Endothelial cell (in vitro differentiated cells): ENCODE measurements around the gene SBK2. TPM values are rescaled to one million over a fixed set of nuclear protein-coding genes. Genes with fewer than 3 reads are reported as not detected.

Experiments
- DNase-seq: peaks from one replicate; pipeline ENCODE4 v3.0.0; 2021; ENCODE audit warnings: low spot score
- H3K27ac Mint-ChIP-seq: one replicate; pipeline ENCODE4 v1.8.0; 2021; ENCODE audit warnings: mixed read lengths, inconsistent platforms; ENCODE audit not compliant: unreplicated experiment
- H3K27me3 Mint-ChIP-seq: one replicate; pipeline ENCODE4 v1.8.0; 2021; ENCODE audit warnings: mild to moderate bottlenecking, moderate library complexity, mixed read lengths, inconsistent platforms; ENCODE audit not compliant: unreplicated experiment
- H3K36me3 Mint-ChIP-seq: one replicate; pipeline ENCODE4 v1.8.0; 2021; ENCODE audit warnings: mild to moderate bottlenecking, low read depth, mixed read lengths, inconsistent platforms; ENCODE audit not compliant: unreplicated experiment
- H3K4me1 Mint-ChIP-seq: one replicate; pipeline ENCODE4 v1.8.0; 2021; ENCODE audit warnings: mild to moderate bottlenecking, mixed read lengths, inconsistent platforms; ENCODE audit not compliant: unreplicated experiment
- H3K4me3 Mint-ChIP-seq: one replicate; pipeline ENCODE4 v1.8.0; 2021; ENCODE audit warnings: mild to moderate bottlenecking, mixed read lengths, inconsistent platforms; ENCODE audit not compliant: unreplicated experiment
- H3K9me3 Mint-ChIP-seq: one replicate; pipeline ENCODE4 v1.8.0; 2021; ENCODE audit warnings: mixed read lengths, inconsistent platforms; ENCODE audit not compliant: unreplicated experiment
- CTCF ChIP-seq: fragments of 200-600 bp; sonication (generic); IDR thresholded peaks from one replicate; pipeline ENCODE4 v1.5.0; 2021; ENCODE audit warnings: antibody characterized with exemption; ENCODE audit not compliant: unreplicated experiment
- total RNA-seq: library from RNA; stranded (reverse); fragmentation: NEBNext Ultra II Directional; extraction: Animal tissue kit (Norgen Biotek cat#: 25700); gene quantifications from one replicate; pipeline ENCODE4 v1.2.1, GENCODE V29; 2021; ENCODE audit not compliant: unreplicated experiment

SBK2 gene
- total RNA-seq, 1 donor from 2014 or later, result 0.69 TPM

DNA sequence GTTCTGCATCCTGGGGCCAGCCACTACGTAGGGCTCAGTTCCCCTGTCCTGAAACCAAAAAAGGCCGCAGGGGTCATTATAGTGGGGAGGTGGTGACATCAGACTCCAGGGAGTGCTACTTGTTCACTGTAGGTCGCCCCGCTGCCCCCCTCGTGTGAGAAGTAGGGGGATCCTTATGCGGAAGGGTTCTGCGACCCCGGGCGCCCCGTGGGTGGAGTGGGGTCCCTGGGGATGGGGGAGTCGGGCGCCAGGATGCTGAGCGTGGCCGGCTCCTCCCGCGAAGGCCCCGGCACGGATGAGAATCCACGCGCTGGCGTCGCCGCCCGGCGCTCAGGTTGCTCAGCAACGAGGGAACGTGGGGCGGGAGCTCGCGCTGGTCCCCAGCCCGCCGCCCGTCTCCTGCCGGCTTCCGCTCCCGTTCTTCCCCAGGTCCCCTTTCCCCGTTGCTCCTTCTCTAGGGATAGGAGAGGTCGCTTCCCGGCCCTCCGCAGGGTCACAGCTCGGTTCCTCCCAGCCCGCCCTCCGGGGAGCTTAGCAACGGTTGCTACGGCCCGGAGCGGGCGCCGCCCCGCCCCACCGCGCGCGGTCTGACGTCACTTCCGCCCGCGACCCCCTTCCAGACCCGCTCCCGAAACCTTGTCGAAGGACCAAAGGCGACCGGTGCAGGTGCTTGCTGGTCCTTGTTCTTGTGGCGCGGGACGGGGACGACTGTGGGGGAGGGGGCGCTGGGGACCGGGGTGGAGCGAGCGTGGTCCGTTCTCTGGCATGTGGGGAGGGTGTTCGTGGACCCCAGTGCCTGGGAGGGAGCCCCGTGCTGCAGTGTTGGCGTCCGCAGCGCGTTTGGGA, 52.1 kb downstream of the SBK2 start, which contains the start of gene NAT14:
NAT14 (plus strand) TSS at position 596 of the 846 bp plus-strand sequence. CDS start 521 bp downstream, outside the sequence.
- peak; percentile 72 for DNase-seq
- Mint-ChIP-seq H3K27ac (peak within 1 kb of the TSS; percentile 93), H3K36me3 (peaks cover 4% of the 10 kb centered on the region), H3K4me3 (peak within 1 kb of the TSS; percentile 91), H3K27me3 (peaks cover 14% of the 10 kb centered on the region), H3K4me1 (peaks cover 13% of the 10 kb centered on the region), H3K9me3 (no peaks in the 10 kb centered on the region)
- TF ChIP-seq CTCF, result no peak

- Mint-ChIP-seq H3K36me3 (peaks cover 4% of the 10 kb centered on the region), H3K9me3 (no peaks in the 10 kb centered on the region), H3K27ac (no peak overlapping the region), H3K4me3 (no peak overlapping the region), H3K27me3 (peaks cover 16% of the 10 kb centered on the region), H3K4me1 (peaks cover 13% of the 10 kb centered on the region)
- DNase-seq, result no peak
- no peak for TF ChIP-seq CTCF
Observed at GRCh38 chr19:55483706-55484592, 53.0 kb downstream of the SBK2 start.

DNA sequence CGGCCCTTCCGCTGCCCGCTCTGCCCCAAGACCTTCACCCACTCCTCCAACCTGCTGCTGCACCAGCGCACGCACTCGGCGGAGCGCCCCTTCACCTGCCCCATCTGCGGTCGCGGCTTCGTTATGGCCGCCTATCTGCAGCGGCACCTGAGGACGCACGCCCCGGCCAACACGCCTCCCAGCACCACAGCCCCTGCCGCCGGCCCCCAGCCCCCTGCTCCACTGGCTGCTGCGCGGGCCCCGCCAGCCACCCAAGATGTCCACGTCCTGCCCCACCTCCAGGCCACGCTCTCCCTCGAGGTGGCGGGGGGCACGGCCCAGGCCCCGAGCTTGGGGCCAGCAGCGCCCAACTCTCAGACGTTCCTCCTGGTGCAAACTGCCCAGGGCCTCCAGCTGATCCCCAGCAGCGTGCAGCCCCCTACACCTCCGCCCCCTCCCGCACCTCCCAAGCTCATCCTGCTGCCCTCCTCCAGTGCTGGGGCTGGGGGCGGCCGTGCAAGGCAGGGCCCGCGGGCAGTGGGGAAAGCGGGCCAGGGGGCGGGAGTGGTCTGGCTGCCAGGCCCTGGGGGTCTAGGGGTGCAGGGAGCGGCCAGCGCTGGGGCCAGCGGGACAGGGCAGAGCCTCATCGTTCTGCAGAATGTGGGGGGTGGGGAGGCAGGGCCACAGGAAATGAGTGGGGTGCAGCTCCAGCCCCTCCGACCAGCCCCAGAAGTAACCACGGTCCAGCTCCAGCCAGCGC, 53.8 kb downstream of the SBK2 start:
- peaks cover 12% of the 10 kb centered on the region for H3K36me3 Mint-ChIP-seq

More for the DNA sequence above, 53.8 kb downstream of the SBK2 start:
- H3K9me3 Mint-ChIP-seq, result no peaks in the 10 kb centered on the region
- H3K4me1 Mint-ChIP-seq, result peaks cover 18% of the 10 kb centered on the region
- H3K4me3 Mint-ChIP-seq, result no peak overlapping the region
- peaks cover 16% of the 10 kb centered on the region for H3K27me3 Mint-ChIP-seq
- no peak overlapping the region for H3K27ac Mint-ChIP-seq
- no peak for TF ChIP-seq CTCF
- DNase-seq, result no peak
